GM12878 (cell line): ENCODE data around the gene LPIN1. TPM values are rescaled to one million over a fixed set of nuclear protein-coding genes. Genes with fewer than 3 reads are reported as not detected.

Experiments
- ATAC-seq: fragments of 200-7000 bp; cut with Tn5 transposase; 3 replicates; pipeline ENCODE4 v1.9.1; 2020; ENCODE audit warnings: mild to moderate bottlenecking, moderate library complexity
- BruUV-seq: library from RNA; stranded (reverse); fragments of 400-500 nt; replicated peaks from 2 replicates; lab custom pipeline; 2021; lab: Mats Ljungman, UMichigan
- CTCF ChIA-PET: fragments of 300-600 bp; sonication (Branson Sonifier 250); formaldehyde crosslinking; extraction: SDS; loops from one replicate; lab custom pipeline; 2021; ENCODE audit warnings: inconsistent platforms; lab: Yijun Ruan, JAX
- POLR2A ChIA-PET: fragments of 350-600 bp; formaldehyde crosslinking; extraction: SDS; loops from one replicate; lab custom pipeline; 2021; ENCODE audit warnings: inconsistent platforms; lab: Charles Lee
- RAD21 ChIA-PET: fragments of 300-600 bp; sonication (Branson Sonifier 250); formaldehyde crosslinking; loops from one replicate; lab custom pipeline; 2023; ENCODE audit warnings: antibody characterized with exemption; ENCODE audit not compliant: unreplicated experiment; lab: Charles Lee
- SMC1A ChIA-PET: fragments of 300-600 bp; sonication (Branson Sonifier 250); formaldehyde crosslinking; loops from one replicate; lab custom pipeline; 2023; ENCODE audit not compliant: unreplicated experiment, uncharacterized antibody; lab: Charles Lee
- DNase-seq: peaks from one replicate; pipeline ENCODE4 v3.0.0-alpha.2; 2011; ENCODE audit warnings: low read depth, low spot score
- FAIRE-seq: peaks from 3 replicates; lab custom pipeline; 2011; peaks lifted over from hg19 to GRCh38; lab: Jason Lieb, UNC
- H2AFZ ChIP-seq: 2 replicates; pipeline ENCODE4 v1.6.0; 2011; ENCODE audit warnings: low read depth, low read length, control low read depth; ENCODE audit not compliant: control insufficient read depth
- H3K27ac ChIP-seq: 2 replicates; pipeline ENCODE4 v1.5.1; 2011; ENCODE audit warnings: control low read depth; ENCODE audit not compliant: control insufficient read depth, insufficient read depth
- H3K27me3 ChIP-seq, 2 experiments: replicated peaks in 1 of 2; 2 replicates each; pipeline versions ENCODE4 v1.6.0 to v1.6.1; 2011; ENCODE audit warnings: low read length in 1 of 2; ENCODE audit not compliant: control insufficient read depth in 2 of 2, insufficient read depth in 2 of 2
- H3K36me3 ChIP-seq, 2 experiments: 2 replicates each; pipeline ENCODE4 v1.5.1; 2011; ENCODE audit warnings: low read length in 1 of 2; ENCODE audit not compliant: control insufficient read depth in 2 of 2, insufficient read depth in 2 of 2
- H3K4me1 ChIP-seq: 2 replicates; pipeline ENCODE4 v1.6.1; 2011; ENCODE audit warnings: mild to moderate bottlenecking, low read length, moderate library complexity, mixed read lengths; ENCODE audit not compliant: control insufficient read depth, insufficient read depth
- H3K4me2 ChIP-seq: 2 replicates; pipeline ENCODE4 v1.6.0; 2011; ENCODE audit warnings: control low read depth; ENCODE audit not compliant: control insufficient read depth, insufficient read depth
- H3K4me3 ChIP-seq: fragments of 200-600 bp; sonication (generic); 2 replicates; pipeline ENCODE4 v1.5.1; 2016
- H3K79me2 ChIP-seq: 2 replicates; pipeline ENCODE4 v1.6.0; 2011; ENCODE audit warnings: low read length; ENCODE audit not compliant: control insufficient read depth, insufficient read depth
- H3K9ac ChIP-seq: 2 replicates; pipeline ENCODE4 v1.8.0; 2011; ENCODE audit warnings: low read length, control low read depth, mixed read lengths; ENCODE audit not compliant: control insufficient read depth, insufficient read depth
- H3K9me3 ChIP-seq: replicated peaks from 3 replicates; pipeline ENCODE4 v1.5.1; 2011; ENCODE audit warnings: mild to moderate bottlenecking, low read length; ENCODE audit not compliant: control insufficient read depth, insufficient read depth
- H4K20me1 ChIP-seq: 2 replicates; pipeline ENCODE4 v1.6.0; 2011; ENCODE audit not compliant: control insufficient read depth, insufficient read depth
- FOXK2 ChIP-seq: fragments of 450-650 bp; IDR thresholded peaks from 2 replicates; pipeline ENCODE4 v1.6.1; 2017; ENCODE audit warnings: mild to moderate bottlenecking, moderate library complexity
- MEF2A ChIP-seq: IDR thresholded peaks from 2 replicates; pipeline ENCODE4 v1.6.1; 2011; ENCODE audit warnings: low read depth, mild to moderate bottlenecking, low read length, moderate library complexity; ENCODE audit not compliant: insufficient read depth
- MEF2B ChIP-seq: fragments of 450-650 bp; IDR thresholded peaks from 2 replicates; pipeline ENCODE4 v1.6.1; 2018; ENCODE audit warnings: mild to moderate bottlenecking, moderate library complexity; ENCODE audit not compliant: partially characterized antibody, poor library complexity, severe bottlenecking
- MYC ChIP-seq: IDR thresholded peaks from 2 replicates; pipeline ENCODE4 v1.6.1; 2011; ENCODE audit warnings: mild to moderate bottlenecking, low read length, moderate library complexity, inconsistent platforms; ENCODE audit not compliant: insufficient read depth, insufficient replicate concordance, insufficient read length, severe bottlenecking
- POLR2AphosphoS2 ChIP-seq: IDR thresholded peaks from 2 replicates; pipeline ENCODE4 v1.6.1; 2011; ENCODE audit warnings: low read depth, mild to moderate bottlenecking, low read length, improper control_type of control experiment, moderate library complexity
- RFX5 ChIP-seq: IDR thresholded peaks from 2 replicates; pipeline ENCODE4 v1.6.1; 2011; ENCODE audit warnings: low read depth, low read length, improper control_type of control experiment
- SIX5 ChIP-seq: IDR thresholded peaks from 2 replicates; pipeline ENCODE4 v1.6.1; 2011; ENCODE audit warnings: mild to moderate bottlenecking, low read depth, low read length, moderate library complexity; ENCODE audit not compliant: severe bottlenecking
- SPI1 ChIP-seq: IDR thresholded peaks from 2 replicates; pipeline ENCODE4 v1.6.1; 2011; ENCODE audit warnings: low read depth, mild to moderate bottlenecking, low read length, moderate library complexity, borderline replicate concordance; ENCODE audit not compliant: insufficient read depth
- TBL1XR1 ChIP-seq: IDR thresholded peaks from 2 replicates; pipeline ENCODE4 v1.6.1; 2012; ENCODE audit warnings: low read depth, low read length, improper control_type of control experiment
- ZBED1 ChIP-seq: IDR thresholded peaks from 2 replicates; pipeline ENCODE4 v1.6.1; 2016; ENCODE audit warnings: borderline replicate concordance
- WGBS: methylation state at CpG from one replicate; pipeline ENCODE4 v1.1.6; 2016; ENCODE audit warnings: low lambda C conversion rate; ENCODE audit not compliant: insufficient replicate concordance, insufficient coverage; ENCODE audit errors: missing lambda C conversion rate; 5-methylcytosine and 5-hydroxymethylcytosine counted together
- in situ Hi-C: fragments of 300-500 bp; cut with MboI; formaldehyde crosslinking; loops from 9 replicates; pipeline ENCODE4 v1.14.3; 2018; ENCODE audit warnings: mixed read lengths
- intact Hi-C: fragments of 100-400 bp; cut with micrococcal nuclease; formaldehyde crosslinking; loops from one replicate; pipeline ENCODE4 v1.14.2; 2022; ENCODE audit not compliant: unreplicated experiment
- polyA plus RNA-seq, 11 experiments: library from polyadenylated mRNA; depleted of rRNA in 4 of 11; unstranded in 6 of 11; stranded (reverse) in 5 of 11; fragments of >200 nt; fragmentation: Nextera tagmentation in 4 of 11; fragmentation: Illumina TruSeq in 1 of 11; extraction: Ambion mirVana in 4 of 11; extraction: Trizol in 1 of 11; gene quantifications; 1 replicate in 1 of 11; 2 replicates in 10 of 11; pipeline versions ENCODE4 v1.2.1 to v1.2.3, GENCODE V29; 2011 to 2016; ENCODE audit warnings: inconsistent platforms in 2 of 11, missing spikeins in 2 of 11, low read depth in 1 of 11
- total RNA-seq, 4 experiments: library from RNA; depleted of rRNA in 3 of 4; stranded (reverse); fragments of >200 nt in 3 of 4; fragmentation: Illumina TruSeq in 1 of 4; extraction: Trizol in 1 of 4; gene quantifications; 2 replicates each; pipeline versions ENCODE4 v1.2.1 to v1.2.3, GENCODE V29; 2013 to 2021
- TF ChIP-seq, protein P1 (sequence below): fragments of 450-650 bp; IDR thresholded peaks from 2 replicates; pipeline ENCODE4 v1.6.1; 2017; ENCODE audit warnings: antibody characterized with exemption, mild to moderate bottlenecking, moderate library complexity
- TF ChIP-seq, protein P2 (sequence below): fragments of 150-350 bp; IDR thresholded peaks from 2 replicates; pipeline ENCODE4 v1.6.1; 2014; ENCODE audit warnings: mild to moderate bottlenecking, low read depth, low read length
- TF ChIP-seq, protein P3 (sequence below): fragments of 450-650 bp; IDR thresholded peaks from 2 replicates; pipeline ENCODE4 v1.6.1; 2017; ENCODE audit warnings: mild to moderate bottlenecking, moderate library complexity

The LPIN1 gene
- total and polyA plus RNA-seq, 10 of the 15 experiments (the other 5 are each of a cell fraction or from before 2014, with no cell fraction given): 18.8 to 82.5 (median 50.3) TPM

DNA sequence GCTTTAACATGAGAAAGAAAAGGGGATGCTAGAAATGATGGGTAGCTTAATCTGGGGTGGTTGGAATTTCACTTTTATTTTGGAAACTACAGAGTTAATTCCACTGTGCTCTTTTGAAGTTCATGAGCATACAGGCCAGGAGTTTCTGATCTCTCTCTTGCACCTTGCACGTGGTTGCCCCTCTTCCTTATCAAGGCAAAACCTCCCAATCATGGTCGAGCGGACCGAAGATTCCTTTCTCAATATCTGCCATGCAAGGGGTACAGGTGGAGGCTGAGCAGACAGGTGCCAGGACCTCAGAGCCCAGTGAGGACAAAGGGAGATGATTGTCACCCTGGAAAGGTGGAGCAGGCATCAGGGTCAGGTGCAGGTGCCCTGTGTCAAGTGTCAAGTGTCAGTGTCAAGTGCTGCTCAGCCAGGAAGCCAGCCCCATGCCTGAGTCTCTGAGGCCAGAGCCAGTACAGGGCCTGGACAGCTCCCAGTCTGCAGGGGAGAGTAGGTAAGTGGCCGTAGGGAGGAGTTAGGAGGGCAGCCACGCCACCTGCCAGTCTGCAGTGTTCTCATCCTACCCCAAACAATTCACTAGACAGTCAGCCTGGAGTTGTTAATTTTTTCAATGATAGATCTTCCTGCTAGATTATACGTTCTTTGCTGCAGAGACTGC lies 42.2 kb downstream of the LPIN1 start:
- peaks cover 38 to 57% of the 10 kb centered on the region in 2 experiments for H3K36me3 ChIP-seq
- no peak for TF ChIP-seq ZBED1
- no peak for TF ChIP-seq FOXK2
- no peak for TF ChIP-seq POLR2AphosphoS2
- TF ChIP-seq MEF2A: no peak
- TF ChIP-seq, protein P1, sequence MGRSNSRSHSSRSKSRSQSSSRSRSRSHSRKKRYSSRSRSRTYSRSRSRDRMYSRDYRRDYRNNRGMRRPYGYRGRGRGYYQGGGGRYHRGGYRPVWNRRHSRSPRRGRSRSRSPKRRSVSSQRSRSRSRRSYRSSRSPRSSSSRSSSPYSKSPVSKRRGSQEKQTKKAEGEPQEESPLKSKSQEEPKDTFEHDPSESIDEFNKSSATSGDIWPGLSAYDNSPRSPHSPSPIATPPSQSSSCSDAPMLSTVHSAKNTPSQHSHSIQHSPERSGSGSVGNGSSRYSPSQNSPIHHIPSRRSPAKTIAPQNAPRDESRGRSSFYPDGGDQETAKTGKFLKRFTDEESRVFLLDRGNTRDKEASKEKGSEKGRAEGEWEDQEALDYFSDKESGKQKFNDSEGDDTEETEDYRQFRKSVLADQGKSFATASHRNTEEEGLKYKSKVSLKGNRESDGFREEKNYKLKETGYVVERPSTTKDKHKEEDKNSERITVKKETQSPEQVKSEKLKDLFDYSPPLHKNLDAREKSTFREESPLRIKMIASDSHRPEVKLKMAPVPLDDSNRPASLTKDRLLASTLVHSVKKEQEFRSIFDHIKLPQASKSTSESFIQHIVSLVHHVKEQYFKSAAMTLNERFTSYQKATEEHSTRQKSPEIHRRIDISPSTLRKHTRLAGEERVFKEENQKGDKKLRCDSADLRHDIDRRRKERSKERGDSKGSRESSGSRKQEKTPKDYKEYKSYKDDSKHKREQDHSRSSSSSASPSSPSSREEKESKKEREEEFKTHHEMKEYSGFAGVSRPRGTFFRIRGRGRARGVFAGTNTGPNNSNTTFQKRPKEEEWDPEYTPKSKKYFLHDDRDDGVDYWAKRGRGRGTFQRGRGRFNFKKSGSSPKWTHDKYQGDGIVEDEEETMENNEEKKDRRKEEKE: no peak
- TF ChIP-seq, protein P2, sequence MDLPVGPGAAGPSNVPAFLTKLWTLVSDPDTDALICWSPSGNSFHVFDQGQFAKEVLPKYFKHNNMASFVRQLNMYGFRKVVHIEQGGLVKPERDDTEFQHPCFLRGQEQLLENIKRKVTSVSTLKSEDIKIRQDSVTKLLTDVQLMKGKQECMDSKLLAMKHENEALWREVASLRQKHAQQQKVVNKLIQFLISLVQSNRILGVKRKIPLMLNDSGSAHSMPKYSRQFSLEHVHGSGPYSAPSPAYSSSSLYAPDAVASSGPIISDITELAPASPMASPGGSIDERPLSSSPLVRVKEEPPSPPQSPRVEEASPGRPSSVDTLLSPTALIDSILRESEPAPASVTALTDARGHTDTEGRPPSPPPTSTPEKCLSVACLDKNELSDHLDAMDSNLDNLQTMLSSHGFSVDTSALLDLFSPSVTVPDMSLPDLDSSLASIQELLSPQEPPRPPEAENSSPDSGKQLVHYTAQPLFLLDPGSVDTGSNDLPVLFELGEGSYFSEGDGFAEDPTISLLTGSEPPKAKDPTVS: no peak
- TF ChIP-seq SPI1: no peak
- TF ChIP-seq RFX5: no peak
- TF ChIP-seq SIX5: no peak
- no peak for TF ChIP-seq TBL1XR1
- no peak for TF ChIP-seq MEF2B
- TF ChIP-seq, protein P3, sequence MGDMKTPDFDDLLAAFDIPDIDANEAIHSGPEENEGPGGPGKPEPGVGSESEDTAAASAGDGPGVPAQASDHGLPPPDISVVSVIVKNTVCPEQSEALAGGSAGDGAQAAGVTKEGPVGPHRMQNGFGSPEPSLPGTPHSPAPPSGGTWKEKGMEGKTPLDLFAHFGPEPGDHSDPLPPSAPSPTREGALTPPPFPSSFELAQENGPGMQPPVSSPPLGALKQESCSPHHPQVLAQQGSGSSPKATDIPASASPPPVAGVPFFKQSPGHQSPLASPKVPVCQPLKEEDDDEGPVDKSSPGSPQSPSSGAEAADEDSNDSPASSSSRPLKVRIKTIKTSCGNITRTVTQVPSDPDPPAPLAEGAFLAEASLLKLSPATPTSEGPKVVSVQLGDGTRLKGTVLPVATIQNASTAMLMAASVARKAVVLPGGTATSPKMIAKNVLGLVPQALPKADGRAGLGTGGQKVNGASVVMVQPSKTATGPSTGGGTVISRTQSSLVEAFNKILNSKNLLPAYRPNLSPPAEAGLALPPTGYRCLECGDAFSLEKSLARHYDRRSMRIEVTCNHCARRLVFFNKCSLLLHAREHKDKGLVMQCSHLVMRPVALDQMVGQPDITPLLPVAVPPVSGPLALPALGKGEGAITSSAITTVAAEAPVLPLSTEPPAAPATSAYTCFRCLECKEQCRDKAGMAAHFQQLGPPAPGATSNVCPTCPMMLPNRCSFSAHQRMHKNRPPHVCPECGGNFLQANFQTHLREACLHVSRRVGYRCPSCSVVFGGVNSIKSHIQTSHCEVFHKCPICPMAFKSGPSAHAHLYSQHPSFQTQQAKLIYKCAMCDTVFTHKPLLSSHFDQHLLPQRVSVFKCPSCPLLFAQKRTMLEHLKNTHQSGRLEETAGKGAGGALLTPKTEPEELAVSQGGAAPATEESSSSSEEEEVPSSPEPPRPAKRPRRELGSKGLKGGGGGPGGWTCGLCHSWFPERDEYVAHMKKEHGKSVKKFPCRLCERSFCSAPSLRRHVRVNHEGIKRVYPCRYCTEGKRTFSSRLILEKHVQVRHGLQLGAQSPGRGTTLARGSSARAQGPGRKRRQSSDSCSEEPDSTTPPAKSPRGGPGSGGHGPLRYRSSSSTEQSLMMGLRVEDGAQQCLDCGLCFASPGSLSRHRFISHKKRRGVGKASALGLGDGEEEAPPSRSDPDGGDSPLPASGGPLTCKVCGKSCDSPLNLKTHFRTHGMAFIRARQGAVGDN: no peak
- TF ChIP-seq MYC: no peak

More for the DNA sequence above, 42.2 kb downstream of the LPIN1 start:
- ChIA-PET POLR2A (no interaction called here), CTCF (interaction anchor here (2.0 kb wide), 1 partner anchor 99 kb away, joined by 10 read pairs; no protein-coding TSS in a partner anchor), SMC1A (interaction anchor here (0.7 to 1.9 kb wide), 5 partner anchors 9 to 1219 kb away, joined by 3 to 7 read pairs (median 3); no protein-coding TSS in a partner anchor), RAD21 (no interaction called here)
- in situ Hi-C loops: no loop called here
- FAIRE-seq: no peak
- no peak overlapping the region for H3K27ac ChIP-seq
- H3K79me2 ChIP-seq: no peaks in the 10 kb centered on the region
- intact Hi-C loops: no loop called here
- no peaks in the 10 kb centered on the region for H3K4me1 ChIP-seq
- H3K4me2 ChIP-seq: no peak overlapping the region
- H4K20me1 ChIP-seq: no peaks in the 10 kb centered on the region
- no peak overlapping the region for H2AFZ ChIP-seq
- 73% methylated on average over 7 of the region's 7 CpGs for WGBS
- peaks cover 1% of the 10 kb centered on the region; the same call in 1 of the 3 replicates for H3K9me3 ChIP-seq
- no peaks in the 10 kb centered on the region for H3K27me3 ChIP-seq
- no peak for ATAC-seq
- H3K9ac ChIP-seq: no peak overlapping the region
- no TSS peak for BruUV-seq
- DNase-seq: no peak
- no peak overlapping the region for H3K4me3 ChIP-seq
